Activated CD4-positive, alpha-beta T cell treated with anti-CD3 and anti-CD28 coated beads for 36 hours (primary cell): ENCODE data around the gene PTPA. TPM values are rescaled to one million over a fixed set of nuclear protein-coding genes. Genes with fewer than 3 reads are reported as not detected.

ENCODE experiments used
- ATAC-seq: fragments of 200-7000 bp; cut with Tn5 transposase; one replicate; pipeline ENCODE4 v1.10.0; 2021; ENCODE audit warnings: mild to moderate bottlenecking, moderate library complexity
- CTCF ChIA-PET: fragments of 350-600 bp; sonication (Branson Sonifier 250); formaldehyde crosslinking; loops from one replicate; lab custom pipeline; 2021; ENCODE audit warnings: antibody characterized with exemption; lab: Charles Lee
- POLR2A ChIA-PET: fragments of 350-600 bp; sonication (Branson Sonifier 250); formaldehyde crosslinking; loops from one replicate; lab custom pipeline; 2021; ENCODE audit warnings: antibody characterized with exemption, inconsistent platforms; lab: Charles Lee
- DNase-seq: peaks from one replicate; pipeline ENCODE4 v3.0.0-alpha.2; 2020
- H3K27ac Mint-ChIP-seq: one replicate; pipeline ENCODE4 v1.8.0; 2021; ENCODE audit warnings: mixed read lengths
- H3K27me3 Mint-ChIP-seq: one replicate; pipeline ENCODE4 v1.8.0; 2021; ENCODE audit warnings: mixed read lengths
- H3K36me3 Mint-ChIP-seq: one replicate; pipeline ENCODE4 v1.8.0; 2021; ENCODE audit warnings: low read depth, mixed read lengths
- H3K4me1 Mint-ChIP-seq: one replicate; pipeline ENCODE4 v1.8.0; 2021; ENCODE audit warnings: mixed read lengths
- H3K4me3 Mint-ChIP-seq: one replicate; pipeline ENCODE4 v1.8.0; 2021; ENCODE audit warnings: mild to moderate bottlenecking, moderate library complexity, mixed read lengths
- H3K9me3 Mint-ChIP-seq: one replicate; pipeline ENCODE4 v1.8.0; 2021; ENCODE audit warnings: low read depth, mixed read lengths
- intact Hi-C, 2 experiments: fragments of 100-400 bp; cut with DNase I in 1 of 2; cut with micrococcal nuclease in 1 of 2; formaldehyde crosslinking; loops; one replicate each; pipeline versions ENCODE4 v1.14.2 to v1.15.1; 2022 to 2024; cut with DNase I, micrococcal nuclease
- total RNA-seq, 2 experiments: library from RNA; stranded (reverse); gene quantifications; one replicate each; pipeline ENCODE4 v1.2.3, GENCODE V29; 2021

Gene PTPA
- total RNA-seq, 2 experiments from 2014 or later: 71.9 to 88.0 TPM

DNA sequence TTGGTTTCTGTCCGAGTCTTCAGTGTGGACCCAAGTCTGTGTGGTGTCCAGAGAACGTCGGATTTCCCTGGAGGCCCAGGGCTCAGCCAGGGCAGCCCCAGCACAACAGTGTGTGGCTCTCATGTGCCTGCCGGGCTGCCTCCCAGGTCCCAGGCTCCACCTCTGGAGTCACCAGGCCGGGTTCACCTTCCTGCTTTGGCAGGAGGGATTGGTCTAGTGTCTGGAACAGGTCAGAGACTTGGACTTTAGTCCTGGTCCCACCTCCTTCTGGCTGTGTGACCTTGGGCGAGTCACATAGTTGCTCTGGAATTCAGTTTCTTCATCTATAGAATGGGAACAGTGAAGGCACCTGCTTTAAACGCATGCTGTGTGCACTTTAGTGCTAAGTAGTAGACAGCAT is 27.1 kb upstream of the PTPA start:
- Mint-ChIP-seq H3K27me3 (no peaks in the 10 kb centered on the region), H3K4me3 (no peak overlapping the region), H3K4me1 (peaks cover 20% of the 10 kb centered on the region), H3K36me3 (no peaks in the 10 kb centered on the region), H3K9me3 (no peaks in the 10 kb centered on the region), H3K27ac (no peak overlapping the region)
- ChIA-PET CTCF (interaction anchor here (0.7 kb wide), 1 partner anchor 56 kb away, joined by 4 read pairs; no protein-coding TSS in a partner anchor), POLR2A (no interaction called here)
- intact Hi-C loops: no loop called here
- DNase-seq: no peak
- no peak for ATAC-seq

DNA sequence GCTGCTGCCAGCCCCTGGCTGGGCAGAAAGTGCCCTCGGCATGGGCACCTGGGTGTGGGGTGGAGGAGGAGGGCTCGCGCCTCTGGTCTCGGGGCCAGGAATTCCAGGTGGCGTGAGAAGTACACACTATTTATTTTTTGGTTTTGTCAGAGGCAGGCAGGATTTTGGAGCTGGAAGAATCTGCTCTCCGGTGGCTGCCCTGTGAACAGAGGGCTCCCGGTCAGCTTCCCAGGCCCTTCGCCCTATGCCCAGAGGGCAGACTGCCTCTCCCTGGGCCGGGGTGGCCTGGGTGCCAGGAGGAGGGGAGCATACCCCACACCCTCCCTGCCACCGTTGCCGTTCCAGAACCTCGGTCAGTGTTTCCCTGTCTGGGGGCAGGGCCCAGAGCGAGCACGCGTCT is 22.0 kb upstream of the PTPA start:
- peaks cover 4% of the 10 kb centered on the region for H3K36me3 Mint-ChIP-seq
- no peaks in the 10 kb centered on the region for H3K4me1 Mint-ChIP-seq
- no peaks in the 10 kb centered on the region for H3K27me3 Mint-ChIP-seq
- DNase-seq: no peak
- CTCF ChIA-PET: interaction anchor here (0.7 kb wide), 1 partner anchor 84 kb away, joined by 3 read pairs; no protein-coding TSS in a partner anchor
- H3K9me3 Mint-ChIP-seq: no peaks in the 10 kb centered on the region
- POLR2A ChIA-PET: no interaction called here
- no peak overlapping the region for H3K4me3 Mint-ChIP-seq
- no peak overlapping the region for H3K27ac Mint-ChIP-seq
- no peak for ATAC-seq
- intact Hi-C loops: no loop called here

DNA sequence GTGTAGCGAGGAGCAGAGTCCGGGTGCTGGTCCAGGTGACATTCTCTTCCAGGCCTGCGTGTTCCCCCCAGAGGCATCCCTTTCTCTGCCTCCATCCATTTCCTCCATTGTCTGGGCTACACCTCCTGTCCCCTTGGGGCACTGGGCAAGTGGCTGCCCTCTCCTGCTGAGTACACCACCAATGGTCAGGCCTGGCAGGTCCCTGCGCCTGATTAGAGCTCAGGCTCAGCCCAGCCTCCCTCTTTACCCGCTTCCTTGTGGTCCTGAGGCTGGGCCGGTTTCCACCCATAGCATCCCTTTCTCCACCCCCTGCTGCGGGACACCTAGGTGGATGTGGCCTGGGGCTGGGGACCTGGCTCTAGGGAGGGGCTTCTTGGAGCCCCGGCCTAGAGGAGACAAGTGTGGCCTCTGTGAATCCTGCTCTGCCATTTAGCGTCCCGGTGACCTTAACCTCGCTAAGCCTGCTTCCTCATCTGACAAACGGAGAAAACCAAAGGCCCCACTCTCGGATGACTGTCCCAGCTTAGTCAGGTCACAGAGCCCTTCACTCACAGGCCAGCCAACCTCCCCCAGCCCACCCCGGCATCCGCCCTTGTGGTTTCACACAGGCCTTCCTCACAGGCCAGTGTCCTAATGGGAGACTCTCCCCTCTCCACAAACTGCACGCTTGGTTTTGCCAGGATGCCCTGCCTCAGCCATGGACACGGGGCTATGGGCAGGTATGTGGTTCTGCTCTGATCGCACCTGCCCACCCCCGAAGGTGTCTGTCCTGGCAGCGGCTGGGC is 17.4 kb upstream of the PTPA start:
- no peak for DNase-seq
- H3K4me3 Mint-ChIP-seq: no peak overlapping the region
- no peak overlapping the region for H3K27ac Mint-ChIP-seq
- H3K36me3 Mint-ChIP-seq: peaks cover 4% of the 10 kb centered on the region
- no peaks in the 10 kb centered on the region for H3K9me3 Mint-ChIP-seq
- POLR2A ChIA-PET: no interaction called here
- no peaks in the 10 kb centered on the region for H3K27me3 Mint-ChIP-seq
- intact Hi-C loops: no loop called here
- ATAC-seq: no peak
- no peaks in the 10 kb centered on the region for H3K4me1 Mint-ChIP-seq
- CTCF ChIA-PET: interaction anchor here (0.7 kb wide), 1 partner anchor 45 kb away, joined by 4 read pairs; no protein-coding TSS in a partner anchor

DNA sequence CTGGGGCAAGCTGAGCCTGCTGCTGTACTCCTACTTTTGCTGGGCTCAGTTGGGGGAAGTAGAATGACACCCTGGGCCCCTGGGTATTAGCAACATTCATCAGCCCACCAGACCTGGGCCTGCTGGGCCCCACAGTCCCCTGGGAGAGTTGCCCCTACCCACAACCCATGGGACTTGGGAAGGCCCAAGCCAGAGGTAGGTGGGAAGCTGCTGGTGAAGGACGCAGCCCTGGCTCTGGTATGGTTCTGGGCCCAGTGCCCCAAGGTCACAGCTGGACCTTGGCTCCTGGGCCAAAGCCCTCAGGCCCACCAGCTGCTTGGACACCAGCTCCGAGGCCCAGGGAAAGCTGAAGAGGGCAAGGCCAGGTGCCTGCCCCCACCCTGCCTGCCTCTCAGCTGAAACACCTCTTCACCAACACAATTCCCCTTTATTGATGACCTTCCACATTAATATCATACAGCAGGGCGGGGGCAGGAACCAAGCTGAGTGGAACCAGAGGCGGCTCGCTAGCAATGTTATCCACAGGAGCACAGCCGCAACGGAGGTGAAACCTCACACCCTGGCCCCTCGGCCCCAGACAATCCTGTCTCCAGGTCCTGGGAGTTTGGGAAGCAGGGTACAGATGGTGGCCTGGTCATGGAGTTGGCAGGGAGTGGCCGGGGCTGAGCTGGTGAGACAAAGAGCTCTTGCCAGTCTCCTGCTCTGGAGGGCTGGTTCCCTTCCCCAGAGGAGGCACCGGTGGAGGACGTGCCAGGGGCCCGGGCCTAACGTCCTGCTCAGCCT is 16.6 kb upstream of the PTPA start:
- intact Hi-C loops: no loop called here
- CTCF ChIA-PET: interaction anchor here (0.7 kb wide), 1 partner anchor 41 kb away, joined by 3 read pairs; no protein-coding TSS in a partner anchor
- Mint-ChIP-seq H3K4me3 (no peak overlapping the region), H3K27ac (no peak overlapping the region), H3K4me1 (no peaks in the 10 kb centered on the region), H3K9me3 (no peaks in the 10 kb centered on the region), H3K36me3 (peaks cover 3% of the 10 kb centered on the region), H3K27me3 (no peaks in the 10 kb centered on the region)
- POLR2A ChIA-PET: no interaction called here
- ATAC-seq: no peak
- no peak for DNase-seq

DNA sequence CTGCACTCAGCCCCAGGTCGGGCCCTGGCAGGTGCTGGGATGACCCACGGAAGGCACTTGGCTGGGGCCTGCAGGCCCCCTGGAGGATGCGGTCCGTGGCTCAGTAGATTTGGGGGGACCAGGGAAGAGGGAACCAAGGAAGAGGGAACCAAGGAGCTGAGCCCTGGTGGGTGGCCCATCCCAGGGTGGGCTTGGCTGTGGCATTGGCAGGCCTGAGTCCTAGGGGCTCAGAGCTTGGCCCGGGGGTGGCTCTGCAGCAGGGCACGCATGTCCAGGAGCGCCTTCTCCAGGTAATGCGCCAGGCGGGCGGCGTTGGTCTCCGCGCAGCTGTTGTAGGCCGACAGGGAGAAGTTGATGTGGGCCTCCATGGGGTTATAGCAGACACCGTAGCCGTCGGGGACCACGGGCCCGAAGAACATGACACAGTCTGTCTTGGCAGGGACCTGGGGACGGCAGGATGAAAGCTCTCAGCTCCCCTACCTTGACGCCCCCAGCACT is 16.0 kb upstream of the PTPA start:
- intact Hi-C loops: no loop called here
- Mint-ChIP-seq H3K36me3 (no peaks in the 10 kb centered on the region), H3K27ac (no peak overlapping the region), H3K9me3 (no peaks in the 10 kb centered on the region), H3K27me3 (no peaks in the 10 kb centered on the region), H3K4me1 (no peaks in the 10 kb centered on the region), H3K4me3 (no peak overlapping the region)
- ChIA-PET CTCF (interaction anchor here (0.7 kb wide), 1 partner anchor 41 kb away, joined by 3 read pairs; no protein-coding TSS in a partner anchor), POLR2A (no interaction called here)
- no peak for ATAC-seq
- no peak for DNase-seq

DNA sequence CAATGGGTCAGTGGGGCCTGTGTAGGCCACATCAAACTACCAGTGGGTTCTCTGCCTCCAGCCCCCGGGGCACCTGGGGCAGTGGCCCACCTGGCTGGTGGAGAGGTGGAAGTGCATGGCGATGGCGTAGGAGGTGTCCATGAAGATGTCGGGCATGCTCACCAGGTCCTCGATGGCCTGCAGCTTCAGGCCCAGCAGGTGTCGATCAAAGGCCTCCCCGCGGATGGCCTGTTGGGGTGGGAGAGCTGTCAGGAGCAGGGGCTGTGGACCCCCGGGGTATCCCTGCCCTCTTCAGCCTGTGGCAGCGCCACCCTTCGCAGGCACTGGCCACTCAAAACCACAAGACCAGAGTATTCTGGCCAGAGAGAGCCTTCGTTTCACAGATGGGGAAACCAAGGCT is 15.3 kb upstream of the PTPA start:
- no peak for DNase-seq
- ChIA-PET CTCF (no interaction called here), POLR2A (no interaction called here)
- no peaks in the 10 kb centered on the region for H3K36me3 Mint-ChIP-seq
- intact Hi-C loops: no loop called here
- no peak overlapping the region for H3K27ac Mint-ChIP-seq
- H3K4me3 Mint-ChIP-seq: no peak overlapping the region
- no peaks in the 10 kb centered on the region for H3K9me3 Mint-ChIP-seq
- H3K27me3 Mint-ChIP-seq: no peaks in the 10 kb centered on the region
- H3K4me1 Mint-ChIP-seq: no peaks in the 10 kb centered on the region
- no peak for ATAC-seq

DNA sequence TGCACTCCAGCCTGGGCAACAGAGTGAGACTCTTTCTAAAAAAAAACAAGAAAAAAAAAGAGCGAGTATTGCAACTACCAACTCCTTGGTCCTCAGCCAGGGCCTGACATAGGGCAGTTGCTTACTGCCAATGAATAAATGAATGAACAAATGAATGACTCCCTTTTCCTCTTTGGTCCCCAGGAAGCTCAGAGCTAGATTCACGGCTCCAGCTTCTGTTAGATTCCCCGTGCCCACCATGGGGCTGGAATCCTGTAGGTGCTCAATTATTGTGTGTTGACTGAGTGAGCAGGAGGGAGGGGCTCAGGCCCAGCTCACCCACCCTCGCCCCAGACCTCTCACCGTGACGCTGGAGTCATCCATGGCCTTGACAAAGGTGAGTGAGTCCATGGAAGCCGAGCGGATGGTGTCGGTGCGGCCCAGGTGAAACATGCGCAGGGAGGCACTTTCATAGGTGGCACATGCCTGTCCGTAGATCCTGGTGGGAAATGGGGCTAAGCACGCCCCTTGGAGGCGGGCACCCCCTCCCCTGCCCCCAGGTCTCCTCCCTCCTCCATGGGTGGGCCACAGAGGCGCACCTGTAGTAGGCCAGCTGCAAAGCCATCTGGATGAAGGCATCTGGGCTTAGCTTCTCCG is 13.4 kb upstream of the PTPA start:
- ChIA-PET CTCF (interaction anchor here (0.6 kb wide), 4 partner anchors 30 to 843 kb away, joined by 3 to 4 read pairs (median 3); no protein-coding TSS in a partner anchor), POLR2A (interaction anchor here (0.5 to 0.7 kb wide), 3 partner anchors 15 to 645 kb away, joined by 3 to 4 read pairs (median 3); no protein-coding TSS in a partner anchor)
- H3K9me3 Mint-ChIP-seq: no peaks in the 10 kb centered on the region
- ATAC-seq: no peak
- no peak overlapping the region for H3K4me3 Mint-ChIP-seq
- intact Hi-C loops: no loop called here
- no peaks in the 10 kb centered on the region for H3K36me3 Mint-ChIP-seq
- H3K27ac Mint-ChIP-seq: no peak overlapping the region
- no peaks in the 10 kb centered on the region for H3K4me1 Mint-ChIP-seq
- no peak for DNase-seq
- no peaks in the 10 kb centered on the region for H3K27me3 Mint-ChIP-seq

DNA sequence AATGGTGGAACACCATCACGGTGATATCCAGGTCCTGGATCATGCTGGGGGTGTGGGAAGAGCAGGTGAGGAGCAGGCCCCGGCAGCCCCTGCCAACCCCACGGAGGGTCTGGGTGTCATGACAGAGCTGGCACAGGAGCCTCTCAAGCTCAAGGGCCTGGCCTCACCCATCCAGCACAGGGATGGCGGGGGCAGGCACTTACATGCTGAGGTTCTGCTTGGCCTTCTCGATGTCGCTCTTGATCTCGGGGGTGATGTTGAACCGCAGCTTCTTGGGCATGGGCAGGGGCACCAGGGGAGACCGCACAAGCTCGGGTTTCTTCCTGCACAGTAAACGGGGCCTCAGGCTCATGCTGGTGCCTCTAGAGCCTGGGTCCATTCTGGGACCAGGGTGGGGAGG is 12.9 kb upstream of the PTPA start:
- H3K36me3 Mint-ChIP-seq: no peaks in the 10 kb centered on the region
- POLR2A ChIA-PET: interaction anchor here (0.7 kb wide), 2 partner anchors 14 to 17 kb away, joined by 3 read pairs; no protein-coding TSS in a partner anchor

DNA sequence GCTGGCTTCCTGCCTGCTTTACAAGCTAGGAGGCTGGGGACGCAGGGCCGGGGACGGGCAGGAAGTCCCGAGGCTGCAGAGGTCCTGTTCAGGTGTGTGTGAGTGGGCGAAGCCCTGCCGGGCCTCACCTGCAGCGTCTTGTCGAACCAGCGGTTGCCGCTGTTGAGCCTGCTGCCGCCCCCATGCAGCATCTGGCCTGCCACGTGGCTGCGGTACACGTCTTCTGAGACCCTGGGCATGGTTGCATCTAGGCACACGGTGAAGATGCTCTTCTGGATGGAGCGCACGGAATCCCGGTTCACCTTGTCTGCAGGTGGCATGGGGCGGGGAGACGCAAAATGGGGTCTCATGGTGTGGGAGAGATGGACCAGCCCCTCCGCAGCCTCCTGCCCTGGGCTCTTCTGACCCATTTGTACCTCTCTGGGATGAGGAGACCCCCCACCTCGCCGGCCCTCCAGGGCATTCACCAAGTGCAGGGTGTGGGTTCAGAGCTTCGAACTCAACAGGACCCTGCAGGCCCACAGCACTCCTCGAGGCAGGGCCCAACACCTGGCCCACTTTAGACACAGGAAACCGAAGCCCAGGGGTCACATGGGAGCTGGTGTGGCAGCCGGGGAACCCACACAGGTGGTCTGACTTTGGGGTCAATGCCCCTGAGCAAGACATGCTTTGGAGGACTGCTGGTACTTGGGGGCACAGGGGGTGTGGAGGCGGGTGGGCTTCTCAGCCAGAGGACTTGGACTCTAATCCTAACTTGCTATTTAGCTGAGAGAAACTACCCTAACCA is 10.6 kb upstream of the PTPA start:
- no peak overlapping the region for H3K4me3 Mint-ChIP-seq
- no peaks in the 10 kb centered on the region for H3K4me1 Mint-ChIP-seq
- DNase-seq (no peak), ATAC-seq (no peak)
- H3K36me3 Mint-ChIP-seq: no peaks in the 10 kb centered on the region
- no peak overlapping the region for H3K27ac Mint-ChIP-seq
- POLR2A ChIA-PET: no interaction called here
- intact Hi-C loops: no loop called here
- CTCF ChIA-PET: no interaction called here
- no peaks in the 10 kb centered on the region for H3K9me3 Mint-ChIP-seq
- no peaks in the 10 kb centered on the region for H3K27me3 Mint-ChIP-seq

More for the DNA sequence above, 12.9 kb upstream of the PTPA start:
- H3K4me3 Mint-ChIP-seq: no peak overlapping the region
- no peaks in the 10 kb centered on the region for H3K4me1 Mint-ChIP-seq
- H3K9me3 Mint-ChIP-seq: no peaks in the 10 kb centered on the region
- CTCF ChIA-PET: interaction anchor here (0.6 kb wide), 1 partner anchor 555 kb away, joined by 3 read pairs; no protein-coding TSS in a partner anchor
- H3K27me3 Mint-ChIP-seq: no peaks in the 10 kb centered on the region
- H3K27ac Mint-ChIP-seq: no peak overlapping the region
- intact Hi-C loops: no loop called here
- ATAC-seq (no peak), DNase-seq (no peak)

DNA sequence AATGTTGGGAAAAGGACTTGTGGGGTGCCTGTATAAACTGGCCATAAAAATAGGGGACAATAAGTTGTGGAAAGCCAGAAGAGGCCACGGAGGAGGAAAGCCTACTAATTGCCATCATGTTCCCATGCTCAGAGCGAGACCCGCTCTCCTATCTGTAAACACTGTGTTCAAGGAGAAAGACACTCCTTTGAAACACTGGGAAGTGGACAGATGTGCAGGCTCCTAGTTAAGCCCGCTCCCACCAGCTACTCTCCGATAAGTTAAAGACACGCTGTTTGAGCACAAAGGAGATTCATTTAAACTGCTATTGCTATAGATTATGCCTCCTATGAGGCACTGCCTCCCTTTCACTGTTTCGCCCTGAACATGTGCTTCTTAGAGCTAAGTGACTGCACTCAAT is 9.9 kb upstream of the PTPA start:
- CTCF ChIA-PET: no interaction called here
- no peaks in the 10 kb centered on the region for H3K9me3 Mint-ChIP-seq
- DNase-seq (no peak), ATAC-seq (no peak)
- no peaks in the 10 kb centered on the region for H3K4me1 Mint-ChIP-seq
- no peak overlapping the region for H3K4me3 Mint-ChIP-seq
- no peaks in the 10 kb centered on the region for H3K36me3 Mint-ChIP-seq
- intact Hi-C loops: no loop called here
- no peak overlapping the region for H3K27ac Mint-ChIP-seq
- no peaks in the 10 kb centered on the region for H3K27me3 Mint-ChIP-seq
- POLR2A ChIA-PET: no interaction called here
